Measurements from ENCODE around the gene SLC4A4.
"Not testable (repeated sequence)": the region's sequence is repeated elsewhere in the genome, so short reads cannot be mapped to it uniquely, and the experiment has no call there.

The SLC4A4 gene

DNA sequence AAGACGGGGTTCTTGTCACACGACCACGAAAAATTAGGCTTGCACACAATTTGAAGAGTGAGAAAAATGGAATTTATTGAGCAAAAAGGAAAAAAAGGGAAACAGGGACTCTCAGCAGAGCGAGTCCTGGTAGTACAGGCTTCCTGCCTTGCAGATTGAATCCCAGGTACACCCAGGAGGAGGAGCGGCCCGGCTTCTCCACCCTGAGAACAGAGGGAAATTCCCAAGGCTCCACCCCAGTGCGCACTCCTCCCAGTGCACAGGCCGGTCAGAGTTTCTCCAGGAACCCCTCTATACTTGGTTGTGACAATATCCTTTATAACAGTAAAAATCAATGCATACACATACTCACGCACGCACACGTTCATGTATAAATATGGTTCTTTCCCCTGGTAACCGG is 22.0 kb downstream of the SLC4A4 start:
- DNase-seq = no peak

DNA sequence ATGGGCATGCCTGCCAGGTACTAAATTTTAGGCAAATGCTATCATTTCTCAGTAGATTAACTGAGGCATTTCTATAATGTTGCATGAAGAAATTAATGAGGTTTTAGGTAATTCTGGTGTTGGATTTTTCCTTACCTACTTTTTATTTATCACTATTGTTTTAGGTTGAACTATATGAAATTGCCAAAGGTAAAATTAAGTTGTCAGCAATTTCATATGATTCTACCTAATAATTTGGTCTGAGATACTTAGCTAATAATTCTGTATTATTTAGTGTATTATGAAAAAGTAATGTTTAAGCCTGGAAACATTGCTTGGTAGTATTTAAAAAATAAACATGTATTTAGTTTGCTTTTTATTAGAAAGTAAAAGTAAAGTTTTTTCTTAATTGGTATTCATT is 22.7 kb downstream of the SLC4A4 start:
- no peak for DNase-seq

DNA sequence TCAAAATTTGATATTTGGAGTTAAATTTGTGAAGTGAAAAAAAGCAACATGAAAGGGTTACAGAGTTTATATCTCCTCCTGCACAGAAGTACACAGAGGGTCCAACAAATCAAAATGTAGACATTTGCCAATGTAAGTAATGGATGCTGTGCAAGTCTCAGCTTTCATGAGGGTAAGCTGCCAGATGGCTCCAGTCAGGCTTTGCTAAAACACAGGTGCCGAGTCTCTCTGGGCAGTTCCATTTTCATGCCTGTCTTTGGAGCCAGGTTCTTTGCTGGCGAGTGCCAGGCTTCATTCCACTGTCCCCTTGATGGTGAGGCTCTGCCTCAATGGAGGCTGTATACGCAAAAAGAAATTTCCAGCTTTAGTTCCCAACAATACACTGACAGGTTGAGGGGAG is 27.9 kb downstream of the SLC4A4 start:
- peak in 1 of 2 experiments; percentile 41 for DNase-seq

DNA sequence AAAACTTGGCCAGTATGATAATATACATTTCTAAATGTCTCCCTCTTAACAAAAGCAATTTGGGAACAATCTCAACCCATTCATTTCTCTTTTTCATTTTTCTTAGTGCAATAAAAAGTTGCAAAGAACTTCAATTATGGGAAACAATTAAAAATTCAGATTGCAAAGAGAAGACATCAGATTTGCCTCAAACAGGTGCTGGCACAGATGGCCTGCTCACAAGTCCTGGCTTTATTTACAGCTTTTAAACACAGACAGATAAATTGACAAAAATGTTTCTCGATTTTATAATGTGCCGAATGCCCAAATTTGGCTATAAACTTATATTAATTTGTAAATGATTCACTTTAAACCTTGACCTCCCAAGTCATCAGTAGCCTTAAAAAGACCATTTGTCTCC is 28.7 kb downstream of the SLC4A4 start:
- no peak for DNase-seq

DNA sequence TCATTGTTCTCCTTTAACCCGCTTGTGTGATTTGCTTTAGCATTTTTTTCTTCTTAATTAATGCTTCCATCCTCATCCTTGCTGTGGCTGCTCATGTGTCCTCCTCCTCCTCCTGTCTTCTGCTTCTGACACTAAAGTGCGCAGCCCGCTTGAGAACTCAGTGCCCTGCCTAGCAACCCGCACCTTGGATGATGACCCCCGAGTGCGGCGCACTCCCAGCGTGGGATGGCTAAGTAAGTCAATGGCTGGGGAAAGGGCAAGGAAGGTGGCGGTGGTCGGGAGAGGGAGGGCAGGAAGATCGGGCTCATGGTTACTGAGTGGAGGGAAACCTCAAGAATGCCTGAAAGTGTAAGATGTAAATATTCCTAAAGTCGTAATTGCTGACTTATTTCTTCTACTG is 30.1 kb downstream of the SLC4A4 start:
- no peak for DNase-seq

DNA sequence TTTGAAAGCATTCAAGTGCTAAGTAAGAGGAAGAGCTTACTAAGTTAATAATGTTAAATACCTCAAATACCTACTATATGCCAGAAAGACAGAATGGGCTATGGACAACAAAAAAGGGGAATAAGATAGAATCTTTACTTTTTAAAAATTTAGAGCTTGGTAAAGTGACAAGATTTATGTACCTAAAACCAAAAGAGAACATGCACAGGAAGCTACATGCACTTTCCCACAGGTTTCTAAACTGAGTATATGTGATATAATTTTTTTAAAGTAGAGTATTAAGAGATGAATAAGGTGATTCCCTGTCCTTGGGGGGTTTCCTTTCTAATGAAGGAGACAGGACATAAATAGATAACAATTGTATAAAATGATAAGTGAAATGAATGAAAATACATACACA is 30.7 kb downstream of the SLC4A4 start:
- no peak for DNase-seq

DNA sequence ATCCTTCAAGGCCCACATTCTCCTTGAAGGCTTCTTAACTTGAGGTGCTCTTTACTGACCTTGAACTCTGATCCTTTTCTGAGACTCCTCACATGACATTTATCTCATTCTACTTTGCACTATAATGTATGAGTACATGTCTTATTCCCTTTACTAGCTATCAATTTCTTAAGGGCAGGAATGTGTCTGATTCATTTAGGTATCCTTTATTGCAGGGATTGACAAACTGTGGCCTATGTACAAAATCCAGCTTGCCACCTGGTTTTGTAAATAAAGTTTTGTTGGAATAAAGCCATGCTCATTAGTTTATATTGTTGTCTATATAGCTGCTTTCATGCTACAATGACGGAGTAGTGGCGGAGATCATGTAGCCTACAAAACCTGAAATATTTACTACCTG is 36.7 kb downstream of the SLC4A4 start:
- DNase-seq = no peak

DNA sequence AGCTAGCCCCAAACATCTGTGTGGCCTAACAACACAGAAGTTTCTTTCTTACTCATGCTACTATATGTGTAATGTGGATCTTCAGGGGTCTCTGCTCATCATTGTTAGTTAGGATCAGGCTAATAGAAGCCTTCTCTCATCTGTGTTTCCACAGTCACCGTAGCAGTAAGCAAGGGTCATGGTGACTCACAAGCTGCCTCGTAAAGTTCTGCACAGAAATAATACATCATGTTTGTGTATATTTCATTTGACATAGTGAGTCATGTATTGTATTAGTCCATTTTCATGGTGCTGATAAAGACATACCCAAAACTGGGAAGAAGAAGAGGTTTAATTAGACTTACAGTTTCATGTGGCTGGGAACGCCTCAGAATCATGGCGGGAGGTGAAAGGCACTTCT is 38.7 kb downstream of the SLC4A4 start:
- no peak for DNase-seq

DNA sequence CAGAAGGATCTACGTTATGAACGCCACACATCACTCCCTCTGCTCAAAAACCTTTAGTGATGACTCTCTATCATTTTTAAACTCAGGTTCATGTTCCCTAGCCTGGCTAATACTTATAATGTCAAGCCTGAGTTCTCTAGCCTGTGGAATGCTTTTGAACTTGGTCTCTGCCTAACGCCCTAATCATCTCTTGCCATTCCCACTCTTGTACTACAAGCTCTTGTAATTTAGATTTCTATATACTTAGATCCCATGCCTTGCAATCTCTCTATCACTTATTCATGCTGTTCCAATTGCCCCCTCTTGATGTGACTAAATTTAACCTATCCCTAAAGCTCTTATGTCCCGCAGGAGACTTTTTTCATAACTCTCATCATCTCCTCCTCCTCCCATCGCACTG is 40.3 kb downstream of the SLC4A4 start:
- DNase-seq = no peak

DNA sequence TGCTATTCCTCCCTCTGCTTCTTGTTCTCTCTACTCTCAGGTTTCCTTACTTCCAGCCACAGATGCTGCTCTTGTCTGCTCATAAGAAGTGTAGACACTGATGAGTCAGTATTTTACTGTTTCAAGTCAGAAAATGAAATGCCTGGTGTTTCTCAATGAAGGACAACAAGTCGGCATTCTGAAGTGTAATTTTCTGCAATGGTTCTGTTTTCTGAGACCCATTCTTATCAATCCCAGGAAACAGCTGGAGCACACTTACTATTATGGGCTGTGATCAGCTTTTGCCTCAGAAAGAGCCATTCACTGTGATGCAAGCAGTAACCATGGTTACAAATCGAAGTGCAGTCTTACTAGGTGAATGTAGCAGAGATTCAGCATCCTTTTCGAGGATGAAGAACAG is 42.0 kb downstream of the SLC4A4 start:
- no peak for DNase-seq

DNA sequence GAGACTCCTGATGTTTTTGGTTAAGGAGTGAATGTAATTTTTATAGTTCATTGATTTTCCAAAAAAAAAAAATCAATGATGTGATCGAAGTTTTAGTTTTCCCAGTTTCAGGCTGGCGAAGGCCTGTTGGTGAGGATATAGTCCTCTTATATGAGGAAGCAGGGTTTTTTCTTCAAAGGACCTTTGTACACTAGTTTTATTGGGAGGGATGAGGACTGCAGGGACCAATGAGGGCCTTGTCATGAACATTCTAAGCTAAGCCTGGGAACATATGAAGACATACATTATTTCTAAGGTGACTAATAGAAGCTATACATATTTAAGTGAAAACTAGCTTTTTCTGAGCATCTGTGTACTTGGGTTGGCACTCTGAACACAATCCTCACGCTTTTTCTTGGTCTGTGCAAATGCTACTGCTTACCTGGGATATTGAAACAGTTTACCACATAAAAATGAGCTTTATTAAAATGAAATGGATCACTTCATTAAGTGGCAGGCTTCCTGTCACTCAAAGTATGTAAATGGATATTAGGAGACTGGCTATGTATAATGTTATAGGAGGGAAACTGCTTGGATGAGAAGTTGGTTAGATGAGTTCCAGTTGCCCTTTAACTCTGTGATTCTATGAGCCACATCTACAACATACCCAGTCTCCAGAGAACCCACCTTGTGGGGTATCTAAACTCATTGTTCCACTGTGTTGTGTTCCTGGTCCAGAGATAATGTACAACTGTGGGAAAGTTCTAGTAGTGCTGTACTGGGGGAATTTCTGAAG is 43.5 kb downstream of the SLC4A4 start:
- DNase-seq = no peak

DNA sequence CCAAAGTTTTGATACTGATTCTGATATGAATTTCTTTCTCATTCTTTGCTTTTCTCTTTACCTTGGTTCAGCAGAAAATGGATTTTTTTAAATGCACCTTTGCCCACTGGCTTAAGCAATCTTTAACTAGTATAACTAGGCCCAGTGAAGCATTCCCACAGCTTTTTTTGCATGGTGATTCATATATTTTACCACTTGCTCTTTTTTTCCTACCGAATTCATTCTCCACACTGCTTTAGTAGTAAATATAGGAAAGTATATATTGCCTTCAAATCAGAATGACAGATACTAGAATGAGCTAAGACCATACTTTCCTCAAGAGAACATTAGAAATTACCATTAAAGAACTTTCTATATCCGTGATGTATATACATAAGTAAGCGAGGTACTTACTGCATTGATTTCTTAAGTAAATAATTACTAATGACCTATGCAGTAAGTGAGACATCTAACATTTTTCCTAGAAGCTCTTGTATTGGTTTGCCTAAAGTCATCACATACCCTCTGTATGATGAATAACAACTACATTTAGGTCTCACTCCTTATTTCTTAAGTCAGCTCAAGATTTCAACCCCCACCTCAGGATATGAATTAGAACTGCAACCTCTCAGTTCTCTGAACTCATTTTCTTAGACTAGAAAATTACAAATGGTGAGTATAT is 44.2 kb downstream of the SLC4A4 start:
- no peak for DNase-seq

DNA sequence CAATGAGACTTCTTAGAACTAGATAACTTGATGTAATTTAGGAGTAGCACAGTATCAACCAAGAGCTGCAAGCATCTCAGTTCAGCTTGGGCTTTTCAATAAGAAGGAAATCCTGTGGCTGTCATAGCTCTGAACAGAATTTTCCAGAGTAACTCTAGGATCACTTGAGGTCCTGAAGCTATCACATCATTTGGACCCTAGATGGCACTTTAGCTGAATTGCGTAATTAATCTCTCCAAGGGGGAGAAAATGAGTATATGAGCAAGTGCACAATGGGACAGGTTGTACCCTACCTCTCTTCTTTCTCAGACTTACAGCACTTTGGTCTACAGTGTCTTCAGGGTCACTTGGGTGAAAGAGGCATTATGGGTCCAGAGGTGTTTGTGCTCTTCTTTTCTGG is 45.2 kb downstream of the SLC4A4 start:
- no peak for DNase-seq

DNA sequence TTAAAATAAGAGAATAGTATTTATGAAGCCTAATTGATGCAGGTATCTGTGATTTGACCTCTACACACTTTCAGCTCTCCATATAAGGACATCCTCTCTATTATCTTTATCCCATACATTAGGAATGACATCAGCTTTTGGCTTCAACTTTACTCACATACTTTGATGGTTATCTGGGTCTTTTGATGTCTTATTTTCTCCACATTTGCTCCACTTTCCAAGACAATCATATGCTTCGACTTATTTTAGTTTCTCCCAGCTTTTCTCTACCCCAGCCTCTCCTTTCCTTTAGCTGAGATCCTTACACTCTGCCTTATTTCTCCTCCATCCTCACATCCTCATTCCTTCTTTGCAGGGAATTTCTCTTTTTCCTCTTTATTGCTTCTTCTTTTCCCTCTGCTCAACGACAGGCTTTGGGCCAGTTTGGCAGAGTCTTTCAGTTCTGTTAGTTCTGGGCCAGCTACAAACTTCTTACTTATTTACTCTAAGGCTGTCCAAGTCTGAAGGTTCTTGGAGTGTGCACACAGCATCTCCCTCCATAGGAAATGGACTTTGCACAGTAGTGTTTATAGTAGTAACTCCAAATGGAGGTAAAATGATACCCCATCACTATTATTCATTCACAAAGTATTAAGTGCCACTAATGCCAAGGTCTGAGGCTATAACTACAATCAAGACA is 50.5 kb downstream of the SLC4A4 start:
- peak in 1 of 2 experiments; percentile 21 for DNase-seq

DNA sequence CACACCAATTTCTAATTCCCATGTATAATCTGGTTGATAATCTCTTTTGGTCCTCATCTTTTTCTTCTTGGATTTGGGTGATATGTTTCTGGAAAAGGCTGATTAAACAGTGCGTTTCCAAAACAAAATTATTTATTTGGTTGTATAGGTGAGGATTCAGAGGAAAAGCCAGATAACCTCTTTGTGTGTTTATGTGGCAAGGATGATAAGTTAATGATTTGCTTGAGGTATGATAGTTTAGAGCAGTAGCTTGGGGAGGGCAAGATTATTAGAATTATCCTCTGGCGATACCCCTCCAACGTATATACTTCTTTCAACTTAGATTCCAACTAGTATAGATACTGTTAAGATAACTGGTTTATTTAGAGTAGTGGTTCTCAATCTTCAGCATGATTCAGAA is 53.3 kb downstream of the SLC4A4 start:
- DNase-seq = no peak

DNA sequence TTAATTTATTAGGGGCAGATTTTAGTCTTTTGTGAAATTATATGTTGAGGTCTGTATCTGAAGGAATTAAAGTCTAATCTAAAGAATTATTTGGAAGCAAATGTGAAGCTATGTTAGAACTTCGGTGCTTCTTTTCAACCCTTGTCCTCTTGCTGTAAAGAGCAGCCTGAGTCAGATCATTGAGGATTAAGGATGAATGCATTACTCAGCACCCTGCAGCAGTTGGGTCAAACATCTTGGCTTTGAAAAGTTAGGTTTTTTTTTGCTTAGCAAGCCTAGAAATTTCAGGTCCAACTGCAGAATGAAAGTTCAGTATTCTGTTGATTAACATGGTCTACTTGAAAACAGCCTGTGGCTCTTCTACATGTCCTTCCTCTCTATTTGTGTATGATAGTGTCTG is 57.6 kb downstream of the SLC4A4 start:
- no peak for DNase-seq

DNA sequence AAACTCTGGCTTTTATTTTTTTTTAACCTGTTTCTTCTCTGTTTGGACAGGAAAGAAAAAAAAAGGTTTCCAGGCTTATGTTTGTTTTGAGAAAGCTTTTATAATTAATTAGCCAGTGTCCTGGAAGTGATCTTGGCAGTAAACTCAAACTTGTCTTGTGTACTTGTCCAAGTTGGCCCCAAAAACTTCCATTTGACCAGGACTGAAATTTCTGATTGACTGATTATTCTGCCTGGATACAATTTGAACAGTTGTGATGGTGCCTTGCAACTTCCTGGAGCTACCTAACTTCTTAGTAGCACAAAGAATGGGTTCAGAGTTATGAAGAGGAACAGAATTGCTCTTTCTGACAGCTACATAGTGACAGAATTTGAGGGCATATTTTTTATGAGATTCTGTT is 62.0 kb downstream of the SLC4A4 start:
- DNase-seq = peak in 1 of 2 experiments; percentile 12

DNA sequence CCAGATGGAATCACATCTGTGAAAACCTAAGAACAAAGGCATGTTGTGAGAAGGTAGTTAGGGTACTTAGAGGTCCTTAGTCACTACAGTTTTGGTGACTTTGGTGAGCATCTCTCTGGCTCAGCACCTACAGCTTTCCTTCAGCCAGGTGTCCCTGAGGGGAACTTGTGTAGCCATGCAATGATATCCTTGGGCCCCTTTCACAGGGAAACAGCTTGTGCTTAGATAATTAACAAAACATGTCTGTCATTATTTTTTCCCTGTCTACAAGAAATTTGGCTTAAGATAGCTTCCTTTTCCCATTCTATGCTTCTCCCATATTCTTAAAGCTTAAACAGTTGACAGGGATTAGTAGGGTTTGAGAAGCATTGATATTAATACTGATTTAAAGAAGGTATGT is 63.8 kb downstream of the SLC4A4 start:
- no peak for DNase-seq

DNA sequence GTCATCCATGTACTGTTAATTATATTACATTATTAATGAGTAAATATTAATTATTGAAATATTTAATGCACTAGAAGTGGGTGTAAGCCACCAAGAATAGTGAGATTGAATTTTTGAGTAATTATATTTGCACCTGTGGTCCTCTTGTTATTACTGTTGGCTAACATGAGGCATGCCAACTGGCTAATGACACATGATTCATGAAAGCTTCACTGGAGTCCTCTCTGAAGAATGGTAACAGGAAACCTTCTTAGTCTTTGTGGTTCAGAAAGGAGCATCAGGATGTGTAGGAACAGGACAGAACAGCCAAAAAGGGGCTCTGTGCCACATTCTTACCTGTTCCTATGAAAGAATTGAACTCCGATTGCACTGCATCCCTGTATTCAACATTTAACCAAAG is 65.2 kb downstream of the SLC4A4 start:
- DNase-seq = no peak

DNA sequence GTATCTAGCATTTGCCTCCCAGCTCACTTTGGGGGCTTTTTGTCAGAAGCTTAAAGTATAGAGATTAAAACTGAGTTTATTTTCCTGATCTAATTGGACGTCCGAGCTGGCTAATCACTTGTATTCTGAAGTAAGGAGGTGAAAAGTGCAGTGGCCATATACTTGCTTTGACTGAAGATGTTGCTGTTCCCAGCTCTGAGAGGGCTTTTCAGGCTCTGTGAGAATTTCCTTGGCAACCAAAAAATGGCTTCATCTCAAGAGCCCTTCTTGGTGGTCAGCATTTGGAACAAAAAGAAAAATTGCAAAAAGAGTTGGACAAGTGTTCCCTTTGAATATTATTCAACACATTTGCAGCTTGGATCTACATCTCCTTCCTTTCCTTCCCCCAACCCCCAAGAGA is 67.0 kb downstream of the SLC4A4 start:
- no peak for DNase-seq

DNA sequence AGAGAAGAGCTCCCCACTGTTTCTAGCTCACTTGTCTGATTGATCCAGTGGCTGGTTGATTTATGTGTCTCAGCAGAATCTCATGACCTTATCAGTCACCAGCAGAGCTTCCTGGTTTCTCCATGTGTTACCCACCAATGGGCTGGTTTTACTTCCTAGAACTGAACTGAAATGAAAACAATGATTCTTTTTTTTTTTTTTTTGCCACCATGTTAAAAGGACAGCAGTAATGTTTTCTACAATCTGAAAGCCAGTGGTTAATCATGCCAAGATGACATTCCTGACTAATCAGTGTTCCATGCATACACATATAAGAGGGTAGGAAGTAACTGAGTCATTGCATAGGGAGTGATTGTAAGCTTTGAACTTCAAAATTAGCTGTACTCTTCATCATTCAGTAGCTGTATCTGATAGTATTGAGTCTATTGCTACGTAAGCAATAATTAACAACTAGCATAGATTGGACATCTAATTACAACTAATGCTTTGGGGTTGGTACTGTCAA is 67.7 kb downstream of the SLC4A4 start:
- no peak for DNase-seq

DNA sequence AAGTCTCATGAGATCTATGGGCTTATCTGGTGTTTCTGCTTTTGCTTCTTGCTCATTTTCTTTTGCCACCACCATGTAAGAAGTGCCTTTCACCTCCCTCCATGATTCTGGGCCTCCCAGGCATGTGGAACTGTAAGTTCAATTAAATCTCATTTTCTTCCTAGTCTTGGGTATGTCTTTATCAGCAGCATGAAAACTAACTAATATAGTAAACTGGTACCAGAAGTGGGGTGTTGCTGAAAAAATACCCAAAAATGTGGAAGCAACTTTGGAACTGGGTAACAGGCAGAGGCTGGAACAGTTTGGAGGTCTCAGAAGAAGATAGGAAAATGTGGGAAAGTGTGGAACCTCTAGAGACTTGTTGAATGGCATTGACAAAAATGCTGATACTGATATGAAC is 70.1 kb downstream of the SLC4A4 start:
- not testable (repeated sequence) for DNase-seq

DNA sequence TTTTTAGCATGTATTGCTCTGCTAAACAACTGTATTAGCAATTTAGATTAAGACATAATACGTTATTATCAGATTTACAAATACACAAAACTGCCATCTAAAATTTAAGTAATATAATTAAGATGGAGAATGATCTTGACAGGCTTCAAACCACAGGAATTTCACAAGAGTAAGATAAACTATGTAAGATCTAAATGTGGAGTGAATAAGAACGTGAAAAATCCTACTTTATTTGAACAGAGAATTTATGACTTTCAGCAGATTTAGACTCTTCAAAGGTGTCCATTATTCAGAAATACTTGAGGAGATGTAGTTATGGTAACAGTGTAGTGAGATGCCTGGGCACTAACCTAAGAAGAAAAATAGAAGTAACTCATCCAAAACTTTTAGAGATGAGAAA is 73.2 kb downstream of the SLC4A4 start:
- DNase-seq = no peak

DNA sequence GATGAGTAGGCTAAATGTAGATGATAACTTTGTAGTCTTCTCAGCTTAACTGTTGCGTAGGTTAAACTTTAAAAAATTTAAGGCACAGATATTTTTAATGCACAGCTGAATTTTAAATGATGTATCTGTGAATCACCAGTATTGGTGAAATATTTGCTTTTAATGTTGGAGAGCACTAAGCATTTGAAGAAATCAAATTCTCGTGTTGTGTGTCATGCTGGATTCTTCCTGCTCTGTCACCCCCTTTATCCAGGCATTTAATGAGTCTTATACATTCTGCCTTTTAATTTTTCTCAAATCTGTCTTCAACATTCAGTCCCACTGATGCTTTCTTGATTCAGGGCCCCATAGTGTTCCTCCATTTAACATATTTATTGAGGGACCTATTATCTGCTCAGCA is 76.7 kb downstream of the SLC4A4 start:
- no peak for DNase-seq

Measured in NCI-H446 (cell line).